Vagina (tissue), 2 donors: ENCODE measurements around the gene CPA2. TPM values are rescaled to one million over a fixed set of nuclear protein-coding genes. Genes with fewer than 3 reads are reported as not detected.

Source experiments
- DNase-seq, 2 donors: peaks; one replicate each; pipeline ENCODE4 v3.0.0-alpha.2; 2017; ENCODE audit errors: extremely low spot score in 2 of 2
- H3K27ac ChIP-seq: fragments of 200-600 bp; sonication (generic); one replicate; pipeline ENCODE4 v1.5.1; 2019
- H3K27me3 ChIP-seq: fragments of 200-600 bp; sonication (generic); one replicate; pipeline ENCODE4 v1.5.1; 2019
- H3K36me3 ChIP-seq, 2 donors: fragments of 200-600 bp; sonication (generic); one replicate each; pipeline ENCODE4 v1.5.1; 2017 to 2019
- H3K4me1 ChIP-seq: fragments of 200-600 bp; sonication (generic); one replicate; pipeline ENCODE4 v1.5.1; 2019
- H3K4me3 ChIP-seq, 2 donors: fragments of 200-600 bp; sonication (generic); 1 replicate in 1 of 2; 2 replicates in 1 of 2; pipeline ENCODE4 v1.5.1; 2016 to 2019
- H3K9me3 ChIP-seq: fragments of 200-600 bp; sonication (generic); one replicate; pipeline ENCODE4 v1.5.1; 2019
- CTCF ChIP-seq, 3 experiments: fragments of 450-650 bp in 2 of 3; fragments of 200-600 bp in 1 of 3; sonication (generic) in 1 of 3; IDR thresholded peaks; one replicate each; pipeline ENCODE4 v1.5.1; 2017 to 2019; ENCODE audit warnings: antibody characterized with exemption in 3 of 3, mild to moderate bottlenecking in 2 of 3, moderate library complexity in 2 of 3
- POLR2A ChIP-seq, 2 donors: fragments of 450-650 bp; IDR thresholded peaks; one replicate each; pipeline ENCODE4 v1.6.1; 2017; ENCODE audit warnings: antibody characterized with exemption in 2 of 2, mild to moderate bottlenecking in 2 of 2, moderate library complexity in 2 of 2
- POLR2AphosphoS5 ChIP-seq, 2 donors: sonication (generic); formaldehyde crosslinking; IDR thresholded peaks; one replicate each; pipeline ENCODE4 v1.9.0; 2017; ENCODE audit warnings: antibody characterized with exemption in 2 of 2, mild to moderate bottlenecking in 2 of 2, low read depth in 1 of 2; ENCODE audit not compliant: insufficient read depth in 1 of 2
- intact Hi-C: fragments of 100-400 bp; cut with DNase I; formaldehyde crosslinking; loops from one replicate; pipeline ENCODE4 v1.15.1; 2023
- total RNA-seq: library from RNA; depleted of rRNA; stranded (reverse); fragments of >200 nt; gene quantifications from one replicate; pipeline ENCODE4 v1.2.3, GENCODE V29; 2016

Gene CPA2
- total RNA-seq, 1 donor from 2014 or later = not detected

GRCh38 chr7:130273933-130274255, 7.2 kb downstream of the CPA2 start:
- intact Hi-C loops = no loop called here
- Histone ChIP-seq H3K4me1 (peaks cover 20% of the 10 kb centered on the region), H3K9me3 (no peaks in the 10 kb centered on the region), H3K36me3 (no peaks in the 10 kb centered on the region), H3K27me3 (no peaks in the 10 kb centered on the region), H3K27ac (peak overlapping the region; percentile 54), H3K4me3 (peak overlapping the region; percentile 11 to 27)
- DNase-seq = peak in 1 of 2 donors; percentile 75
- TF ChIP-seq CTCF (IDR thresholded peaks at IDR 0.05) (no peak), POLR2AphosphoS5 (IDR thresholded peaks at IDR 0.05; ENCODE audit: insufficient read depth in 1 of 2, low read depth in 1 of 2) (no peak), POLR2A (IDR thresholded peaks at IDR 0.05) (no peak)

GRCh38 chr7:130274296-130274695, 7.6 kb downstream of the CPA2 start:
- intact Hi-C loops = no loop called here
- no peak for DNase-seq
- Histone ChIP-seq H3K4me1 (peaks cover 20% of the 10 kb centered on the region), H3K36me3 (no peaks in the 10 kb centered on the region), H3K27ac (peak overlapping the region; percentile 54), H3K27me3 (no peaks in the 10 kb centered on the region), H3K4me3 (no peak overlapping the region), H3K9me3 (no peaks in the 10 kb centered on the region)
- TF ChIP-seq CTCF (IDR thresholded peaks at IDR 0.05) (no peak), POLR2AphosphoS5 (IDR thresholded peaks at IDR 0.05; ENCODE audit: insufficient read depth in 1 of 2, low read depth in 1 of 2) (no peak), POLR2A (IDR thresholded peaks at IDR 0.05) (no peak)

- intact Hi-C loops = no loop called here
- peak in 1 of 2 donors; percentile 62 for DNase-seq
- TF ChIP-seq CTCF (IDR thresholded peaks at IDR 0.05) (no peak), POLR2A (IDR thresholded peaks at IDR 0.05) (no peak), POLR2AphosphoS5 (IDR thresholded peaks at IDR 0.05; ENCODE audit: insufficient read depth in 1 of 2, low read depth in 1 of 2) (no peak)
- no peaks in the 10 kb centered on the region for H3K9me3 ChIP-seq
- no peaks in the 10 kb centered on the region for H3K27me3 ChIP-seq
- no peak overlapping the region for H3K4me3 ChIP-seq
- H3K27ac ChIP-seq = no peak overlapping the region
- H3K4me1 ChIP-seq = peaks cover 20% of the 10 kb centered on the region
- no peaks in the 10 kb centered on the region for H3K36me3 ChIP-seq
Observed at GRCh38 chr7:130274983-130275591, 8.4 kb downstream of the CPA2 start.

- Histone ChIP-seq H3K9me3 (no peaks in the 10 kb centered on the region), H3K27ac (no peak overlapping the region), H3K27me3 (no peaks in the 10 kb centered on the region), H3K4me1 (peaks cover 20% of the 10 kb centered on the region), H3K36me3 (no peaks in the 10 kb centered on the region), H3K4me3 (no peak overlapping the region)
- intact Hi-C loops = no loop called here
- DNase-seq = no peak
- TF ChIP-seq CTCF (IDR thresholded peaks at IDR 0.05) (no peak), POLR2A (IDR thresholded peaks at IDR 0.05) (no peak), POLR2AphosphoS5 (IDR thresholded peaks at IDR 0.05; ENCODE audit: insufficient read depth in 1 of 2, low read depth in 1 of 2) (no peak)
Observed at GRCh38 chr7:130275826-130276297, 9.2 kb downstream of the CPA2 start.
